ENCODE measurements around the gene DHX9. TPM values are rescaled to one million over a fixed set of nuclear protein-coding genes. Genes with fewer than 3 reads are reported as not detected.

The DHX9 gene
- total RNA-seq, 2 donors from 2014 or later: 38.4 to 67.9 TPM

- Histone ChIP-seq H3K27ac (no peak overlapping the region), H3K36me3 (replicated peaks in 1 of 2; ENCODE audit: insufficient read depth in 1 of 2, low read depth in 2 of 2) (no peaks in the 10 kb centered on the region), H3K27me3 (no peaks in the 10 kb centered on the region), H3K4me1 (no peaks in the 10 kb centered on the region), H3K4me3 (no peak overlapping the region), H3K9me3 (no peaks in the 10 kb centered on the region)
- WGBS, 2 donors: 81 to 94% methylated on average over 1 of the region's 1 CpG
- TF ChIP-seq POLR2A (IDR thresholded peaks at IDR 0.05) (no peak), CTCF (IDR thresholded peaks at IDR 0.05) (no peak)
- DNase-seq (no peak), ATAC-seq (no peak)
- intact Hi-C loops (cut with DNase I): no loop called here
Observed at GRCh38 chr1:182927693-182928433, 88.7 kb downstream of the DHX9 start.

GRCh38 chr1:182930985-182931384, 91.8 kb downstream of the DHX9 start:
- no peaks in the 10 kb centered on the region for H3K4me1 ChIP-seq
- H3K27me3 ChIP-seq: no peaks in the 10 kb centered on the region
- DNase-seq (no peak), ATAC-seq (no peak)
- TF ChIP-seq CTCF (IDR thresholded peaks at IDR 0.05) (no peak), POLR2A (IDR thresholded peaks at IDR 0.05) (no peak)
- H3K27ac ChIP-seq: no peak overlapping the region
- 64 to 71% methylated on average over 1 of the region's 1 CpG for WGBS, 2 donors
- H3K36me3 ChIP-seq (replicated peaks in 1 of 2; ENCODE audit: insufficient read depth in 1 of 2, low read depth in 2 of 2): no peaks in the 10 kb centered on the region
- no peaks in the 10 kb centered on the region for H3K9me3 ChIP-seq
- intact Hi-C loops (cut with DNase I): no loop called here
- no peak overlapping the region for H3K4me3 ChIP-seq

DNA sequence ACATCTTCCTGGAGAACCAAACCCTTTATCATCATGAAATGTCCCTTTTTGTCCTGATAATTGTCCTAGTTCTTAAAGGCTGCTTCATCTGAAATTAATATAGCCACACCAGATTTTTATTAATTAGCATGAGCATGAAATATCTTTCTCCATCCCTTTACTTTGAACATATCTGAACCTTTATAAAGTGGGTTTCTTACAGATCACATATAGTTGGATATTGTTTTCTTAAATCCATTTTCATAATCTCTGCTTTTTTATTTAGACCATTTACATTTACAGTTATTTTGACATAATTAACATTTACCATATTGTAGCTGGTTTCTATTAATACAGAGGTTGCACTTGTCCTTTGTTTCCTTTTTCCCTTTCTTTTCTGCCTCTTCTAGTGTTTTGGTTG, 96.6 kb downstream of the DHX9 start:
- DNase-seq (no peak), ATAC-seq (no peak)
- no peaks in the 10 kb centered on the region for H3K4me1 ChIP-seq
- intact Hi-C loops (cut with DNase I): no loop called here
- no peak overlapping the region for H3K27ac ChIP-seq
- no peak overlapping the region for H3K4me3 ChIP-seq
- TF ChIP-seq POLR2A (IDR thresholded peaks at IDR 0.05) (no peak), CTCF (IDR thresholded peaks at IDR 0.05) (no peak)
- H3K9me3 ChIP-seq: no peaks in the 10 kb centered on the region
- no peaks in the 10 kb centered on the region for H3K27me3 ChIP-seq
- no peaks in the 10 kb centered on the region for H3K36me3 ChIP-seq (replicated peaks in 1 of 2; ENCODE audit: insufficient read depth in 1 of 2, low read depth in 2 of 2)

Other genes starting within 250 kb of the DHX9 start
- 1 to 10 TPM; 2.6 to 3.9 TPM for gene RGS16, start 235.0 kb upstream of the DHX9 start, total RNA-seq
- not detected for gene RGS8, start 154.8 kb upstream of the DHX9 start, total RNA-seq
- gene NPL, start 49.6 kb upstream of the DHX9 start, total RNA-seq: 1 to 10 TPM in 1 of 2 donors, under 1 TPM in 1; 0.99 to 2.6 TPM
- gene SHCBP1L, start 113.8 kb downstream of the DHX9 start, total RNA-seq: not detected
- 10 to 100 TPM; 60.7 to 96.6 TPM for gene LAMC1, start 184.1 kb downstream of the DHX9 start, total RNA-seq

Measured in body of pancreas (tissue), 4 donors.